Hematopoietic multipotent progenitor cell treated with erythropoietin and hydrocortisone succinate and interleukin-3 and kit ligand, for 15 days (in vitro differentiated cells): Measurements from ENCODE around the gene NDUFA13.
"Not testable (repeated sequence)": the region's sequence is repeated elsewhere in the genome, so short reads cannot be mapped to it uniquely, and the experiment has no call there.

Source experiments
- DNase-seq: peaks from one replicate; pipeline ENCODE4 v3.0.0-alpha.2; 2015; ENCODE audit warnings: low spot score

Gene NDUFA13

DNA sequence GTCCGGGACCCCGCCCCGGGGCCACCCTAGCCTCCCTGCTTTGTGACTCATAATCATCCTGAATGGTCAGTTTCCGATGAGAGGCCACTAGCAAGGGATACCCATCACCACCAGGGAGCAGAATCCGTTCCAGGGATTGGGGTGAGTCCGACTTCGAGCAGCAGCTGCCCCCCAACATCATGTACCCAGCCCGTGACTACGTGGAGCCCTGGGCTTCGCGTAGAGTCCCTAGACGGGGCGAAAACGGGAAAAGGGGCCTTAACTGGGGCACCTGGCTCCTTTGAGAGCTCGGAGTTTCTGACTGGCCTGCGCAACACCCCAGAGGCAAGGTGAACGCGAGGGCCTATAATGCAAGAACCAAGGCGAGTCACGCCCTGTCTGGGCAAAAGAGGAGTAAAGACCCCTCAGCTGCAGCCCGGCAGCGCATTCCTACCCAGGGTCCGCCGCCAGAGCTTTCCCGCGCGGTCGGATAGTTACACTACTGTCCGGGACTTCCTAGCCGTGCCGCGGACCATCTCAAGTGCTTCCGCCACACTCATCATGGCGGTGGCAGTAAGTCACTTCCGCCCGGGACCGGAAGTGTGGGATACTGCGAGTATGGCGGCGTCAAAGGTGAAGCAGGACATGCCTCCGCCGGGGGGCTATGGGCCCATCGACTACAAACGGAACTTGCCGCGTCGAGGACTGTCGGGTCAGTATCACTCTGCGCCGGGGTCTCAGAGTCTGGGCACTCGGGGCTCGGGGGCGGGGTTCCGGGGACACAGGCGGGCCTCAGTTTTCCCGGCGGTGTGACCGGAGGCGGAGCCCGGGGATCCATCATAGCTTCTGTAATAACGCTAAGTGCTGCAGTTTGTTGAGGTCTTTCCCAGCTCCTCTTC lies at the start of gene NDUFA13:
TSS of gene NDUFA13 (plus strand) at position 584 of the 878 bp plus-strand sequence. CDS start at position 598, 14 bp downstream.
- peak; percentile 94 for DNase-seq

- no peak for DNase-seq
Measured at GRCh38 chr19:19468424-19469050, 47.5 kb upstream of the NDUFA13 start.

DNA sequence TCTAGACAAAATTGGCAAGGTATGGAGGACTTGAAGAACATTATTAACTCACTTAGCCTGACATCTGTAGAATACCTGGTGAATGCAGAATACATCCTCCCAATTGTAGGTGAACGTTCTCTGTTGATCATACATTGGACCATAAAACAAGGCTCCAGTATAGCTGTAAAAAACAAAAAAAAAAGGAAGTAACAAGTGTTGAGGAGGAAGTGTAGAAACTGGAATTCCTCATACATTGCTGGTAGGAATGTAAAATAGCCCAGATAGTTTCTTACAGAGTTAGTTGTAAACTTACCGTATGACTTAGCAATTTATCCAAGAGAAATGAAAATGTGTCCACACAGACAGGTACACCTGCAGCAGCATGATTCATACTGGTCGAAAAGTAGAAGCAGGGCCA lies 45.4 kb upstream of the NDUFA13 start:
- DNase-seq = no peak

DNA sequence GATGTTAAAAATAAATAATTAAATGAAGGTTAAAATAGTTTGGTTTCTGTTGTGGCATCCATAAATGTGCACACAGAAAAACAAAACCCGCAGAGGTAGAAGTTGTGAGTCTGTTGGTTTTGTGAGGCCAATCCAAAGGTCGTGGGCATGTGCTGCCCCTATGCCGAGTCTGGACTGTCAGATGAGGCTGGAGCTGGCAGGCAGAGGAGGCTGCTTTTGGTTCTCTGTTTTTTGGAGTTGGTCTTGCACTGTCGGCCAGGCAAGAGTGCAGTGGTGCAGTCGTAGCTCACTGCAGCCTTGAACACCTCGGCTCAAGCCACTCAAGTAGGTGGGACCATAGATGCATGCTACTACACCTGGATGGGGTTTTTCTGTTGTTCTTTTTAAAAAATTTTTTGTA lies 44.3 kb upstream of the NDUFA13 start:
- no peak for DNase-seq

GRCh38 chr19:19472106-19472505 lies 43.9 kb upstream of the NDUFA13 start:
- not testable (repeated sequence) for DNase-seq

DNA sequence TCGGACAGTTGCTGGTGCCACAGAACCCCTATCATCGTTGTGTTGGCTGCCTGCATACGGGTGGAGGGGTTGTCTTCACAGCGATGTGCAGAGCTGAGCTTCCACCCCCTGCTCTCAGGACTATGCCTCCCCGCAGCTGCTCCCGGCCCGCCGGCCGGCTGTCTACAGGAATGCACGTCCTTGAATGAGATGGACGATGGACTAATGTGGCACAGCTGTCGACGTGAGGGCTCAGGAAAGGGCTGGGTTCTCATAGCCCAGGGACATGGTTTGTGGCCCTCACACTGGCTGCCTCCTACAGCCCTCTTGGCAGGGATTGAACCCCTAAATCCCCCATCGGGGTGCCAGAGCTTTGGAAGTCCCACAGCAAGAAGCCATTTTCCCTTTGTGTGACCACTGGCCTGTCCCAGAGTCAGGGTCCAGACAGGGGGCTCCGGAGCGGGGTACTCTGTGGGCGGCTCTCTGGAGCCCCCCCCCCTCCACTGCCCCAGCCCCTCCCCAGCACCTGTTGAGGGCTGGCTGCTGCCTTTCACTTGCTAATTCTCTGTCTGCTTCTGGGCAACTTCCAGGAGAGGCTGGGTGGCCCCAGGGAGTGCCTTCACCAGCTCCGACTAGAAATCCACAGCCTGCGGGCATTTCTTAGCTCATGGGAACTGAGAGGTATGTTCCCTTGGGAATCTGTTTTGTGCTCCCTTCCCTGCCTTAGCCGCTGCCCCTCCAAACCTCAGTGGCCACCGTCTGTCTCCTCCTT lies 40.8 kb upstream of the NDUFA13 start:
- DNase-seq = no peak

DNA sequence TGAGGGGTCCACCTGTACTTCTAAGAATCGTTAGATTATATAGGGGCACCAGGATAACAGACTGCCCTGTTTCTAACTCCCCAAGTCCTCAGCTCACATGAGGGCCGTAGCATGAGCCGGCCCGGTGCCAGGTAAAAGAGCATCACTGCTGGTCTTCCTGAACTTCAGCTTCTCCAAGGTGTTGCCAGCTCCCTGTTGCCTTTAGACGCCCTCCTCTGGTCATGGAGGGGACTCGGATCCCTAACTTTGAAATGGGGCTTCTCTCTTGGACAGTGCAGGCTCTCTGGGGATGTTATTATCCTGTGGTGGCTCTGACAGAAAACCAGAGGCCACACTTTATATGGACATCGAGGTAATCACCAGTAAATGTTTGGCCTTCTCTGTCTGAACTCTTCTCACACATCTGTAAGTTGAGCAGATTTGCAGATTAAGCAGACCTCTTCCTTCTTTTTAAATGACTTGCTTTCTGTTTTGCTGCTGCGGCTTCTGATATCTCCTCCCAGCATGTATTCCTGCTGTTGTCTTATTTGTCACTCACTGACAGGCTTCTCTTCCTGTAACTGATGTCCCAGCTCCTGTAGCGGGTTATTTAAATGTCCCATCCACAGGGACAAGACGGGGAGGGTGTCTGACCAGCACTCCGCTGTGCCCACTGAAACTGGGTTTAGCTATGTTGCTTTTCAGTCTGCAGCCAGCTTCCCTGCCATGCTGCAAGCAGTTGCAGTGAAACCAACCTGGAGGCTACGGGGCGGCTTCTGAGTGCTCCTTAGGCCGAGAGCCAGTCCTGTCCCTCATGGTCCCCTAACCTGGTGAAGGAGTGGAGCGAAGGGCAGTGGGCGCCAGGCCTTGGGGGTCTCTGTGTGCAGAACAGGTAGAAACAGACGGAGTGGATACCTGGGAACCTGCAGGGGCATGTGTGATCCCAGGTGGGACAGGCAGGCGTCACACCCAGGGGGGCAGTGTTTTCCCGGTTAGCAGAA lies 39.9 kb upstream of the NDUFA13 start:
- DNase-seq = peak; percentile 61

DNA sequence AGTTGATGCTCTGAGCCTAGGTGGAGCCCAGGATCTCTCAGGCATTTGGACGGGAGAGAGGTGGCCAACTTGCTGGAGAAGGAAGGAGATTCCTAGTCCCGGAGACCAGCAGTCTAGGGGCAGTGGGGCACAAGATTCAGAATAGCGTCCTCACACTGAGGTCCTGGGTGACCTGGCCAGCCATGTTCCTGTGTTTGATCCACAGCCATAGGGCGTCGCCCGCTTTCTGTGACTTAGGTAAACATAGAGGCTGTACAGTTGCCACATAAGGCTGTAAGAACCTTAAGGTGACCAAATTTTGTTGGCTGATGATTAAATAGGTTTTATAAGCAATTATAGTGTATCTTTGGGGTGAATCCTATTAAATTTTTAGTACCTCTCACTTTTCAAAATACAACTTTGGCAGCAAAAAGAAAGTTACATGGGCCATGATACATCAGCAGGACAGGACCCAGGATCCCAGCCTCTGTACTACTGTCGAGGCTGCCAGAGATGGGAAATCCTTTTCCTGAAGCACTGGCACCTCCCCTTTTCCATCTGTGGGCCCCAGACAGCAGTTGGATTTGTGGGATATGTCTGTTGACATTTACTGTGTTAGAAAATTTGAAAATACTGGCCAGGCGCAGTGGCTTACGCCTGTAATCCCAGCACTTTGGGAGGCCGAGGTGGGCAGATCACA lies 38.2 kb upstream of the NDUFA13 start:
- peak; percentile 53 for DNase-seq

GRCh38 chr19:19480688-19481087 lies 35.3 kb upstream of the NDUFA13 start:
- no peak for DNase-seq

GRCh38 chr19:19482809-19483596 lies 33.0 kb upstream of the NDUFA13 start:
- no peak for DNase-seq

DNA sequence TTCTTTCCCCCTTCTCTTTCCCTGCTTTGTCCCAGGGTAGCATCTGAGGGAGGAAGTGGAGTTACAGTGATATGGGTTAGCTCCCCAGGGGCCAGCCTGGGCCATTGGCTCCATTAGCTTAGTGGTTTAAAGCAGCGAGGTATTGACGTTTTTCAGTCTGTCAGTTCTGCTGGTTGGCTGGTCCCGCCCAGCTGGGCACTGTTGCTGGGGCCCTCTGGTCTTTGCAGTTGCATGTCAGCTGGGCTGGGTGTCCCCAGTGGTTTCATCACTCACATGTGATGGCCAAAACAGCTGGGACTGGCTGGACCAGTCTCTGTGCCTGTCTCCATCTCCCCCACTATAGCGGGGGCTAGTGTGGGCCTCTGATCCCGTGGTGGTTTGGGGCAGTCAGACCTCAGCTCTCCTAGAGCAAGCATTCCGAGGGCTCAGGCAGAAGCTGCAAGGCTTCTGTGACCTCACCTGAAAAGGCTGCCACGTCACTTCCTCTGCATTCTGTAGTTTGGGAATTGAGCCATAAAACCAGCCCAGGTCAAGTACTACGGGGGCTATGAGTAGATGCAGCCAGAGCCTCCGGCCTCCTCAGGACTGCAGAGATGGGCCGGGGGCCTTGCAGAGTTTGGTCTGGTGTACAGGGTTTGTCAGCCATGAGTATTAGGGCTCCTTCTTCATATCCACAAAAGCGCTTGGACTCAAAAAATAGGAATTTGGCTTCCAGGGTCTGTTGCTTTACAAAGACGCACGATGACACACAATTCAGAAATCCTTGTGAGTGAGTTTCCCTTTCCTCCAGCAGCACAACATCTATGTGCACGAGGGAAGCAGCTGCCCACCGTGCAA lies 30.6 kb upstream of the NDUFA13 start:
- no peak for DNase-seq

- no peak for DNase-seq
Measured at GRCh38 chr19:19485998-19486290, 30.1 kb upstream of the NDUFA13 start.

- no peak for DNase-seq
Measured at GRCh38 chr19:19486343-19487076, 29.5 kb upstream of the NDUFA13 start.

- DNase-seq = no peak
Measured at GRCh38 chr19:19487077-19487949, 28.7 kb upstream of the NDUFA13 start.

DNA sequence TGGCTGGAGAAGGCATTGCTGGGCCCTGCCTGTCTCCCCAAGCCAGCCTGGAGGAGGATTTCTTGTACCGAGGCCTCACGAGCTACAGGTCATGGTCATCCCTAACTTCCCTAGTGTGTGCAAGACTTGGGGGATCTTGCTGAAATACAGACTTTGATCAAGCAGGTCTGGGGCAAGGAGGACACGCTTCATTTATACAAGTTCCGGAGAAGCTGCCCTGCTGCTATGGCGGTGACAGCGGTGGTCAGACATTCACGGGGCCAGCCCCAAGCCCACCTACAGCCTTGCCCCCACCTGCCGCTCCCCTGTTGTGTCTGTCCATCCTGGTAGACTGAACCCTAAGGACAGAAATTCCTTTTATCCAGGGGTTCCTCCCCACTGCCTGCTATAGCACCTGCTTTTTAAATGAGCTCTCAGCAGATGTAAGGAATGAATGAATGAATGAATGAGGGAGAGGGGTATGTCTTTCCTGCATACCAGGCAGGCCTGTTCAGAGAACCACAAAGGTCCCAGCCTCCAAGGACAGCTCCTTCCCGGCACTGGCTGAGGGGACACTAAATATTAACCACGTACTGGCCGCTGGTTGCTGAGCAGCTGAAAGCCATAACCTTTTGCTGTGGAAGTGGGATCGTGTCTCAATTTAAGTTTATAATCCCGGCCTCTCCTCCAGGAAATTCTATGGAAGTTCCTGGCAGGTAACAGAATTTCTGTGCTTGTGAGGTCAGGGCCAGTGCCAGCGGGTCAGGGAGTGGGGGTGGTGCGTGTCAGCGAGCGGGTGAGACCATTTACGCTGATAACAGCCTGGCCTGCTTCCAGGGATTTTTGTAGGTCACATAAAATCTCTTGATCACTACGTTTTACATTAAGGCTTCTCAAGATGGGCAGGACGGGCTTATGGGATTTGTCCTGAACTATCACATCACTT lies 27.8 kb upstream of the NDUFA13 start:
- peak; percentile 82 for DNase-seq

- peak; percentile 96 for DNase-seq
Measured at GRCh38 chr19:19488875-19489690, 26.9 kb upstream of the NDUFA13 start.
